GM19025 (cell line): ENCODE results near the gene CAMK2D.

ENCODE experiments used
- ATAC-seq: cut with Tn5 transposase; IDR thresholded peaks from one replicate; pipeline ENCODE4 v1.9.1; 2021; ENCODE audit warnings: mild to moderate bottlenecking, low read depth, moderate library complexity; ENCODE audit not compliant: unreplicated experiment

Gene CAMK2D

DNA sequence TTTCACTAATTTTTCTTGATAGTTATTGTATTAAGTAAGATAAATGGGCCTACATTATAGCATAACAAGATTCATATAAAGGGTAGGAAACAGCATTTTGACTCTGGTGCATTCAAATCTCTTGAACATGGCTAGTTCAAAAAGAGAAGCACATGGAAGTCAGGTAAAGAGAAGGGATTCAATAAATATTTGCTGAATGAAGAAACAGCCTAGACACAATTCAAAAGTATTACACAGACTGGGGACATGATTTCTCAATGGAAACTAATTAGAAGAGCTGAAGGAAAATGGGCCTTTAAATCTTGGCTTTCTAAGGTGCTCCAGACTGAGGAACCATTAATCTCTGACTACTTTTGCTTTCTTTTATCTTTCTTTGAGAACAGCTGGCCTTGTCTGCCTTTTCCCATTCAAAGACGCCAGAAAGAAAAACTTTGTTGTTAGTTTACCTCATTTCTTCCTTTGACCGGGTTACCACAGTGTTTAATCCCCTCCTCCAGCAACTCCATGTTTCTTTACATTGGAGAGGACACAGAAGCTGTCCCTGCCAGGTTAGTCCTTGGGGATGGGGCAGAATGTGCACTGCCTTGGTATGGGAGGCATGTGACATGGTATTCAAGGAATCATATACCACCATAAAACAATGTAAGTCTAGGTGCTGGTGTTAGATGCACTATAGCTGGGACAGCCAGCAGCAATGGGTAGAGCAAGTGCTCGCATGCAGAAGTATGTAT lies 264.2 kb downstream of the CAMK2D start:
- no peak for ATAC-seq

- no peak for ATAC-seq
Observed at GRCh38 chr4:113496698-113497097, 264.8 kb downstream of the CAMK2D start.

DNA sequence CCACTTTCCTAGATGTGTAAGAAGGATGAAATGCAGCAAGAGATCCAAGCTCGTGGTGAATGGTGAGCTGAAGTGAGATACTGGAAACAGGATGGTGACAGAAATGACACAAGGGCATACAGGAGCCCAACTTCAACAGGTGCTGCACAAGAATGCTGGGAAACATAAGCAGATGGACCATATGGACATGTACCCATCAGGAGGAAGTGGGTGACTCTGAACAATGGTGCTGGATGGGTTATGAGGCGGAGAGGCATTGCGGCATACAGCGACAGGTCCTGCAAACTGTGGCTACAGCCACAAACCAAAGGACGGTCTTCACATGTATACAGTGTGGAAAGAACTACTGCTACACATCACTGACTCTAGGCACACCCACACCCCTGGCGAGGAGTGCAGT lies 265.7 kb downstream of the CAMK2D start:
- ATAC-seq, result no peak

GRCh38 chr4:113483131-113483530 lies 278.4 kb downstream of the CAMK2D start:
- ATAC-seq, result no peak

GRCh38 chr4:113482325-113482724 lies 279.2 kb downstream of the CAMK2D start:
- ATAC-seq, result no peak

- no peak for ATAC-seq
Observed at GRCh38 chr4:113481820-113482219, 279.7 kb downstream of the CAMK2D start.

DNA sequence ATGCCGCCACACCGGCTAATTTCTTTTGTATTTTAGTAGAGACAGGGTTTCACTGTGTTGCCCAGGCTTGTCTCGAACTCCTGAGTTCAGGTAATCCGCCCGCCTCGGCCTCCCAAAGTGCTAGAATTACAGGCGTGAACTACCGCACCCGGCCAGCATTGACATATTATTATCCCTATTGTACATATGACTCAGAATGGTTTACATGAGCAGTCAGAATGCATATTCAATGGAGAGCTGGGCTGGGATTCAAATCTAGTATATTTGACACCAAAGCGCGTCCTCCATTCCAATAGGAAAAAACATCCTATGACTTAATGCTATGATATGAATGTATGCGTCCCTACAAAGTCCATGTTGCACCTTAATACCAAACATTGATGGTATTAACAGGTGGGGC lies 281.4 kb downstream of the CAMK2D start:
- ATAC-seq, result no peak

GRCh38 chr4:113478032-113478431 lies 283.5 kb downstream of the CAMK2D start:
- no peak for ATAC-seq

- no peak for ATAC-seq
Observed at GRCh38 chr4:113476800-113477199, 284.7 kb downstream of the CAMK2D start.

- ATAC-seq, result no peak
Observed at GRCh38 chr4:113474017-113474416, 287.5 kb downstream of the CAMK2D start.

DNA sequence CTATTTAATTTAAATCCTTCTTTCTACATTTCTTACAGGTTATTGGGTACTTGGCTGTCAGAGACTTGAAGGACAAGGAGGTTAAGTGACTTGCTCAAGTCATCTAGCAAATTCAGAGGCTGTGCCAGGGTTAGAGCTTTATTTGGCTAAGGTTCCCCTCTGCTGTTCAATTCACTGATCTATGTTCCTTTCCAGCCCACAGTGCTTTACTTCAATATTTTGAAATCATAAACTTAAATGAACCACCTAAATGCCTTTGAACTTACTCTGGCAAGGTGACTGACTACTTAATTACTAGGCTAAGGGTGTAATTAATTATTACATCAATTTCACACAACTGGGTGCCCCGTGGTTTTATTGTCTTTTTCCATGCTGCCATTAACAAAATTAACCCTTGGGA lies 288.7 kb downstream of the CAMK2D start:
- no peak for ATAC-seq

- no peak for ATAC-seq
Observed at GRCh38 chr4:113471146-113471860, 290.2 kb downstream of the CAMK2D start.

GRCh38 chr4:113469926-113470325 lies 291.6 kb downstream of the CAMK2D start:
- ATAC-seq, result no peak

- no peak for ATAC-seq
Observed at GRCh38 chr4:113469023-113469390, 292.5 kb downstream of the CAMK2D start.

GRCh38 chr4:113468165-113469022 lies 293.1 kb downstream of the CAMK2D start:
- no peak for ATAC-seq

- ATAC-seq, result no peak
Observed at GRCh38 chr4:113467581-113467980, 294.0 kb downstream of the CAMK2D start.

- ATAC-seq, result no peak
Observed at GRCh38 chr4:113462286-113462685, 299.3 kb downstream of the CAMK2D start.

- no peak for ATAC-seq
Observed at GRCh38 chr4:113461281-113461680, 300.3 kb downstream of the CAMK2D start.

- no peak for ATAC-seq
Observed at GRCh38 chr4:113457886-113458285, 303.7 kb downstream of the CAMK2D start.

- no peak for ATAC-seq
Observed at GRCh38 chr4:113457121-113457520, 304.4 kb downstream of the CAMK2D start.

- no peak for ATAC-seq
Observed at GRCh38 chr4:113455061-113455460, 306.5 kb downstream of the CAMK2D start.
